Panc1 (cell line): ENCODE data around the gene PTH2. TPM values are rescaled to one million over a fixed set of nuclear protein-coding genes. Genes with fewer than 3 reads are reported as not detected.
A peak's percentile ranks its signal among the peaks of the same experiment; 100 is the strongest.

Experiments used
- ATAC-seq: fragments of 200-7000 bp; cut with Tn5 transposase; 2 replicates; pipeline ENCODE4 v1.9.1; 2020; ENCODE audit warnings: mild to moderate bottlenecking, moderate library complexity
- BruUV-seq: library from RNA; stranded (reverse); fragments of 400-500 nt; replicated peaks from 2 replicates; lab custom pipeline; 2021; lab: Mats Ljungman, UMichigan
- CTCF ChIA-PET: fragments of 300-600 bp; sonication (Branson Sonifier 250); formaldehyde crosslinking; loops from one replicate; lab custom pipeline; 2022; ENCODE audit warnings: antibody characterized with exemption; lab: Charles Lee
- POLR2A ChIA-PET: fragments of 300-600 bp; sonication (Branson Sonifier 250); formaldehyde crosslinking; loops from one replicate; lab custom pipeline; 2022; ENCODE audit warnings: antibody characterized with exemption; lab: Charles Lee
- DNase-seq: peaks from one replicate; pipeline ENCODE4 v3.0.0-alpha.2; 2010; ENCODE audit warnings: low read depth, low spot score
- H3K27ac ChIP-seq: 2 replicates; pipeline ENCODE4 v1.5.1; 2011; ENCODE audit warnings: mild to moderate bottlenecking, low read length, inconsistent platforms
- H3K27me3 ChIP-seq: fragments of 200-500 bp; sonication (Bioruptor generic); 2 replicates; pipeline ENCODE4 v1.6.0; 2014; ENCODE audit warnings: low read length, inconsistent platforms; ENCODE audit not compliant: control insufficient read depth, insufficient read depth
- H3K36me3 ChIP-seq: fragments of 200-500 bp; sonication (Bioruptor generic); 2 replicates; pipeline ENCODE4 v1.5.1; 2014; ENCODE audit warnings: inconsistent platforms, mild to moderate bottlenecking, low read length, moderate library complexity; ENCODE audit not compliant: control insufficient read depth, insufficient read depth
- H3K4me1 ChIP-seq: 2 replicates; pipeline ENCODE4 v1.5.1; 2011; ENCODE audit warnings: inconsistent platforms, mild to moderate bottlenecking, low read length, moderate library complexity; ENCODE audit not compliant: control insufficient read depth, insufficient read depth
- H3K4me3 ChIP-seq, 2 experiments: 2 replicates each; pipeline ENCODE4 v1.5.1; 2011 to 2012; ENCODE audit warnings: low read depth in 2 of 2, low read length in 2 of 2, mild to moderate bottlenecking in 2 of 2, inconsistent platforms in 1 of 2, moderate library complexity in 1 of 2
- H3K9me3 ChIP-seq: fragments of 200-500 bp; sonication (Bioruptor generic); 2 replicates; pipeline ENCODE4 v1.5.1; 2014; ENCODE audit warnings: low read depth, mild to moderate bottlenecking, inconsistent platforms, low read length, moderate library complexity; ENCODE audit not compliant: control insufficient read depth, insufficient read depth
- POLR2AphosphoS5 ChIP-seq: IDR thresholded peaks from 2 replicates; pipeline ENCODE4 v1.6.1; 2012; ENCODE audit warnings: mild to moderate bottlenecking, low read depth, low read length, moderate library complexity
- SIN3A ChIP-seq: IDR thresholded peaks from 2 replicates; pipeline ENCODE4 v1.6.1; 2012; ENCODE audit warnings: low read depth, mild to moderate bottlenecking, low read length, moderate library complexity, borderline replicate concordance; ENCODE audit not compliant: insufficient read depth
- TCF7L2 ChIP-seq: IDR thresholded peaks from 2 replicates; pipeline ENCODE4 v1.6.1; 2011; ENCODE audit warnings: mild to moderate bottlenecking, low read depth, low read length, inconsistent platforms
- in situ Hi-C: cut with HindIII; loops from 2 replicates; pipeline ENCODE4 v1.10.0; 2016; ENCODE audit warnings: low sequenced_read_pairs, low pct_unique_long_range_greater_than_20kb
- intact Hi-C: fragments of 100-400 bp; cut with micrococcal nuclease; formaldehyde crosslinking; loops from one replicate; pipeline ENCODE4 v1.10.0; 2022; ENCODE audit not compliant: unreplicated experiment
- total RNA-seq: library from RNA; stranded (reverse); gene quantifications from one replicate; pipeline ENCODE4 v1.2.1, GENCODE V29; 2021; ENCODE audit not compliant: unreplicated experiment
- TF ChIP-seq, protein P1 (sequence below), 2 experiments: IDR thresholded peaks; 2 replicates each; pipeline ENCODE4 v1.6.1; 2011 to 2012; ENCODE audit warnings: low read depth in 2 of 2, control low read depth in 1 of 2, low read length in 1 of 2, mild to moderate bottlenecking in 1 of 2, moderate library complexity in 1 of 2; ENCODE audit not compliant: insufficient read depth in 1 of 2
- TF ChIP-seq, protein P2 (sequence below): fragments of 450-650 bp; IDR thresholded peaks from 2 replicates; pipeline ENCODE4 v1.5.1; 2017; ENCODE audit warnings: mild to moderate bottlenecking

PTH2 gene
- total RNA-seq, 1 experiment from 2014 or later = not detected

DNA sequence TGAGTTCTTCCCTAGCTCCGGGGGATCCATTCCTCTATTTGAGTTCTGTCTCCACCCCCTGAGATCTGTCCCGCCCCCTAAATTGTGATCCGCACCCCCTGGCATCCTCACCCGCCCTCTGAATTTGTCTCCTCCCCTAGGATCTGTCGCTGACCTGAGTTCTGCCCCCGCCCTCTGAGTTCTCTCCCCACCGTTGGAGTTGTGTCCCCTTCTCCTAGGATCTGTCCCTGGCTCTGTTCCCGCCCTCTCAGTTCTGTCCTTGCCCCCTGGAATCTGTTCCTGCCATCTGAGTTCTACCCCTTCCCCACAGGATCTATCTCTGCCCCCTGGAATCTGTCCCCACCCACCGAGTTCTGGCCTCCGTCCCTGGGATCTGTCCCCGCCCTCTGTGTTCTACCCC is 19.1 kb upstream of the PTH2 start:
- DNase-seq = no peak
- POLR2A ChIA-PET = interaction anchor here (0.7 kb wide), 1 partner anchor 138 kb away, joined by 9 read pairs; the partner anchor contains the start of gene NOSIP
- no TSS peak for BruUV-seq

DNA sequence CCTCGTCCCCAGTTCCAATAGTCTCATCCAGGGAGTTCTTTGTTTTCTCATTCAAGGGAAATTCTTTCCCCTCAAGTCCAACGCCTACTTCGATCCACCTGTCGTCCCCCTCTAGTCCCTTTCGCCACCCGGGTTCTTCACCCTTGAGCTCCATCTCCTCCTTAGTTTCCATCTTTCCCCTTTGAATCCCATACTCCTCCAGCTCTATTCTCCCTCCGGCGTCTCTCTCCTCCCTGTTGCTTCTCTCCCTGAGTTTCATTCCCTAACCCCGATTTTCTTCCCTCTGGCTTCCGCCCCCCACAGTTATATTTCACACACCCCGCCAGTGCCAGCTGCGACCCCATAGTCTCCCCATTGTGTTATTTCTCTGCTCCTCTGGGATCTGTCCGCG is 18.7 kb upstream of the PTH2 start:
- peak overlapping the region; percentile 61 to 62 for H3K4me3 ChIP-seq
- H3K9me3 ChIP-seq = no peaks in the 10 kb centered on the region
- H3K4me1 ChIP-seq = no peaks in the 10 kb centered on the region; the same call in 1 of the 2 replicates
- DNase-seq (no peak), ATAC-seq (no peak)
- intact Hi-C loops = loop anchor here (5.0 kb wide), 1 partner anchor 50 kb away; no protein-coding TSS in a partner anchor
- peaks cover 9% of the 10 kb centered on the region; the same call in 1 of the 2 replicates for H3K27me3 ChIP-seq
- H3K27ac ChIP-seq = no peak overlapping the region
- no peaks in the 10 kb centered on the region for H3K36me3 ChIP-seq
- TF ChIP-seq, protein P1, sequence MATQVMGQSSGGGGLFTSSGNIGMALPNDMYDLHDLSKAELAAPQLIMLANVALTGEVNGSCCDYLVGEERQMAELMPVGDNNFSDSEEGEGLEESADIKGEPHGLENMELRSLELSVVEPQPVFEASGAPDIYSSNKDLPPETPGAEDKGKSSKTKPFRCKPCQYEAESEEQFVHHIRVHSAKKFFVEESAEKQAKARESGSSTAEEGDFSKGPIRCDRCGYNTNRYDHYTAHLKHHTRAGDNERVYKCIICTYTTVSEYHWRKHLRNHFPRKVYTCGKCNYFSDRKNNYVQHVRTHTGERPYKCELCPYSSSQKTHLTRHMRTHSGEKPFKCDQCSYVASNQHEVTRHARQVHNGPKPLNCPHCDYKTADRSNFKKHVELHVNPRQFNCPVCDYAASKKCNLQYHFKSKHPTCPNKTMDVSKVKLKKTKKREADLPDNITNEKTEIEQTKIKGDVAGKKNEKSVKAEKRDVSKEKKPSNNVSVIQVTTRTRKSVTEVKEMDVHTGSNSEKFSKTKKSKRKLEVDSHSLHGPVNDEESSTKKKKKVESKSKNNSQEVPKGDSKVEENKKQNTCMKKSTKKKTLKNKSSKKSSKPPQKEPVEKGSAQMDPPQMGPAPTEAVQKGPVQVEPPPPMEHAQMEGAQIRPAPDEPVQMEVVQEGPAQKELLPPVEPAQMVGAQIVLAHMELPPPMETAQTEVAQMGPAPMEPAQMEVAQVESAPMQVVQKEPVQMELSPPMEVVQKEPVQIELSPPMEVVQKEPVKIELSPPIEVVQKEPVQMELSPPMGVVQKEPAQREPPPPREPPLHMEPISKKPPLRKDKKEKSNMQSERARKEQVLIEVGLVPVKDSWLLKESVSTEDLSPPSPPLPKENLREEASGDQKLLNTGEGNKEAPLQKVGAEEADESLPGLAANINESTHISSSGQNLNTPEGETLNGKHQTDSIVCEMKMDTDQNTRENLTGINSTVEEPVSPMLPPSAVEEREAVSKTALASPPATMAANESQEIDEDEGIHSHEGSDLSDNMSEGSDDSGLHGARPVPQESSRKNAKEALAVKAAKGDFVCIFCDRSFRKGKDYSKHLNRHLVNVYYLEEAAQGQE (IDR thresholded peaks at IDR 0.05; ENCODE audit: insufficient read depth in 1 of 2, low read depth in 2 of 2, low read length in 1 of 2) = no peak
- TF ChIP-seq POLR2AphosphoS5 (no peak), SIN3A (no peak), TCF7L2 (no peak)
- TF ChIP-seq, protein P2, sequence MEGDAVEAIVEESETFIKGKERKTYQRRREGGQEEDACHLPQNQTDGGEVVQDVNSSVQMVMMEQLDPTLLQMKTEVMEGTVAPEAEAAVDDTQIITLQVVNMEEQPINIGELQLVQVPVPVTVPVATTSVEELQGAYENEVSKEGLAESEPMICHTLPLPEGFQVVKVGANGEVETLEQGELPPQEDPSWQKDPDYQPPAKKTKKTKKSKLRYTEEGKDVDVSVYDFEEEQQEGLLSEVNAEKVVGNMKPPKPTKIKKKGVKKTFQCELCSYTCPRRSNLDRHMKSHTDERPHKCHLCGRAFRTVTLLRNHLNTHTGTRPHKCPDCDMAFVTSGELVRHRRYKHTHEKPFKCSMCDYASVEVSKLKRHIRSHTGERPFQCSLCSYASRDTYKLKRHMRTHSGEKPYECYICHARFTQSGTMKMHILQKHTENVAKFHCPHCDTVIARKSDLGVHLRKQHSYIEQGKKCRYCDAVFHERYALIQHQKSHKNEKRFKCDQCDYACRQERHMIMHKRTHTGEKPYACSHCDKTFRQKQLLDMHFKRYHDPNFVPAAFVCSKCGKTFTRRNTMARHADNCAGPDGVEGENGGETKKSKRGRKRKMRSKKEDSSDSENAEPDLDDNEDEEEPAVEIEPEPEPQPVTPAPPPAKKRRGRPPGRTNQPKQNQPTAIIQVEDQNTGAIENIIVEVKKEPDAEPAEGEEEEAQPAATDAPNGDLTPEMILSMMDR = no peak
- ChIA-PET POLR2A (interaction anchor here (0.7 kb wide), 1 partner anchor 138 kb away, joined by 9 read pairs; the partner anchor contains the start of gene NOSIP), CTCF (interaction anchor here (0.6 kb wide), 1 partner anchor 54 kb away, joined by 3 read pairs; the partner anchor contains the start of gene KASH5)
- in situ Hi-C loops = no loop called here
- BruUV-seq = no TSS peak

More for the DNA sequence above, 19.1 kb upstream of the PTH2 start:
- CTCF ChIA-PET = no interaction called here
- H3K36me3 ChIP-seq = no peaks in the 10 kb centered on the region
- no peak; the same call in 1 of the 2 replicates for ATAC-seq
- peaks cover 9% of the 10 kb centered on the region; the same call in 1 of the 2 replicates for H3K27me3 ChIP-seq
- no peaks in the 10 kb centered on the region for H3K9me3 ChIP-seq
- intact Hi-C loops = loop anchor here (5.0 kb wide), 1 partner anchor 50 kb away; no protein-coding TSS in a partner anchor
- peak overlapping the region; percentile 61 to 62 for H3K4me3 ChIP-seq
- in situ Hi-C loops = no loop called here
- TF ChIP-seq POLR2AphosphoS5 (no peak), TCF7L2 (no peak), SIN3A (no peak)
- TF ChIP-seq, protein P2 = no peak
- TF ChIP-seq, protein P1 (IDR thresholded peaks at IDR 0.05; ENCODE audit: insufficient read depth in 1 of 2, low read depth in 2 of 2, low read length in 1 of 2) = no peak
- no peaks in the 10 kb centered on the region; the same call in 1 of the 2 replicates for H3K4me1 ChIP-seq
- no peak overlapping the region for H3K27ac ChIP-seq
